CD4-positive, alpha-beta T cell treated with Interferon alpha-2 for 1 hour (primary cell): ENCODE measurements around the gene DEFB112.

Experiments
- DNase-seq, 2 donors: peaks; one replicate each; pipeline ENCODE4 v3.0.0-alpha.2; 2020 to 2022

Gene DEFB112, protein sequence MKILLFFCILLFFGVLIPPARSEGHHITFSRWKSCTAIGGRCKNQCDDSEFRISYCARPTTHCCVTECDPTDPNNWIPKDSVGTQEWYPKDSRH

DNA sequence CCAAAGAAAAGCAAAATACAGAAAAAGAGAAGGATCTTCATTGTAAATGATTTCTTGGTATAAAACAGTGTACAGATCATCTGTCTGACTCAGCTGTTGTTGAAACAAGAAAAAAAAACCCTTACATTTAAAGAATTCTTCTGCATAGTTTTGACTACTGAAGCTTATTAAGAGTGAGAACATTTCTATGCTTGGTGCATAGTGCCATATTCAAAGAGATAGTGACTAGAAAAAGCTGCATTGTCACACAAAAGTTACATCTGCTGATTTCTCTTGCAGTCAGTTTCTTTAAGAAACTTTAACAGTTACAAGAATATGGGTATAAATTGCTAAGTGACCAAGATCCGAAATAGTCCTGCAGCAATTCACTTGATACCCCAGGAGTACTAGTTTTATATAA lies at the start of gene DEFB112:
TSS of gene DEFB112 (minus strand) at position 101 of the 400 bp plus-strand sequence. CDS start at position 41, 60 bp downstream.
- DNase-seq: no peak

GRCh38 chr6:50098641-50098993 lies 48.9 kb upstream of the DEFB112 start:
- no peak for DNase-seq

DNA sequence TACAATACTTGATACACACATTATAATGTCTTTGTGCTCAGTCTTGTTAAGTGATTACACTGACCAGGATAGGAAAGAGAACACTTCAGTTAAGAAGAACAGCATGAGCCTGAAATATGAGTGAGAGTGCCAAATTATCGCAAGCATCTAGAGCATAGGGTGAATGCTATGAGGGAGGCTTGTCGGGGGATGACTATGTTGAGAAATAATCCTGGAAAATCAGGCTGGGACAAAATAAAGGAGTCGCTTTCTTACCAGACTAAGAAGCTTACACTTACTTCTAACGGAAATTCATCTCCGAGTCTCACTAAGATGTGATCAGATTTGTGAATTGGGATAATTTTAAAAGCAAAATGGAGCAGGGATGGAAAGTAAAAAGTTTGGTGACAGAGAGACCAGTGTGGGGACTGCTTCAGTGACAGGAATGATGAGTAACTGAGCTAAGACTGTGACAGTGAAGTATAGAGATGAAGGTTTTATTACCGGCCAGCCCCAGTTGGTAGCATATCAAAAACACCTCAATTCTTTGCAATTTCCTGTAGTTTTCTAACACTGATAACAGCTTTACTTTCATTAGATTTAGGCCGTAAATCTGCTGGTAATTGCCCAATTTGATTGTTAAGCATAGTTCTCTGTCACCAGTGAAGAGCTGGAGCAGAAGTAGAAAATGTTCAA lies 48.4 kb upstream of the DEFB112 start:
- DNase-seq: no peak

- no peak for DNase-seq
Observed at GRCh38 chr6:50096296-50096695, 46.6 kb upstream of the DEFB112 start.

DNA sequence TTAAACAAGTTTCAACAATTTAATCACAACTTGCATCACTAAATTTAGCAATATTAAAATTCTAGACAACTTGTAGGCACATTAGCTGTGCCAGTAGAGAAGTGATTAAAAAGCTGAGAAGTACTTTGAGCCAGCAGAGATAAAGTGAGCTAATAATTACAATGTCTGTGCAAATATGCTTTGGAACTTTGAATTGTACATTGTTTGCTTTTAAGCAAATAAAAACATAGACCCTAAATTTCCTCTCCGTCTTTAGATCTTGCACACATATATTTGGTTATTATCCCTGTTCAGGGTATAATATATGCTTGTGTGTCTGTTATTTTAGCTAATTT lies 44.2 kb upstream of the DEFB112 start:
- DNase-seq: no peak

DNA sequence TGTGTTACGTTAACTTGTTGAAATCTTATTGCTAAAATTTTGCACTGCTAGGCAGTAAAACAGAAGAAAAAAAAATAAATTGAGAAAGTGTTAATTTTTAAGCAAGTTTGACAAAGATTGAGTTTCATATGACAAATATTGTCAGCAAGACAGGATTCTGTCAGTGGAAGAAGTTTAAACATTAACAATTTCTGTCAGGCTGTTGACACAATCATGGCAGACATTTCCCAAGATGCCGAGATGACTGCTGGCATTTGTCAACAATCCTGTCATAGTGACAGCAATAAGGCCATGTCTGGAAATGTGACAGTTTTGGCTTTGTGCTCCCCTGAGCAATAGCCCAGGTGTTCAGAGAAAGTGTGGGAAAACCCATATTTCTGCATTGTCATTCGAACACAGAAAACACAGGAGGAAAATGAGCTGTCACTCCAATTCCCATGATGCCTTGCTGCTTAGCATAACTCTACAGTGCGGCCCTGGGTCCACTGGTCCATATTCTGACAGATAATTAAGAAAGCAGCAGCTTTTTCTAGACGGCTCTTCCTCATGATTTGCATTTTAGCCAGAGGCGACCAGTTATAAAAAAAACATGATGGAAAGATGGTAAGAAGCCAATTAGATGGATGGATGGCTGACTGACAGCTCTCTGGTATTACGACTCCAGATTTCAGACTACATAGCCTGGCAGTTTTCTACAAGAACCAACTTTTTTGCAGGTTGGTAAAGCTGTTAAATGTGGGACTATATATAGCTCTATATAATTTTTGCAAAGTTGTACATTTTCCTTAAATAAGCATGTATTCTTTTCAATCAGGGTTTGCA lies 43.6 kb upstream of the DEFB112 start:
- no peak for DNase-seq

- no peak for DNase-seq
Observed at GRCh38 chr6:50091641-50092040, 41.9 kb upstream of the DEFB112 start.

DNA sequence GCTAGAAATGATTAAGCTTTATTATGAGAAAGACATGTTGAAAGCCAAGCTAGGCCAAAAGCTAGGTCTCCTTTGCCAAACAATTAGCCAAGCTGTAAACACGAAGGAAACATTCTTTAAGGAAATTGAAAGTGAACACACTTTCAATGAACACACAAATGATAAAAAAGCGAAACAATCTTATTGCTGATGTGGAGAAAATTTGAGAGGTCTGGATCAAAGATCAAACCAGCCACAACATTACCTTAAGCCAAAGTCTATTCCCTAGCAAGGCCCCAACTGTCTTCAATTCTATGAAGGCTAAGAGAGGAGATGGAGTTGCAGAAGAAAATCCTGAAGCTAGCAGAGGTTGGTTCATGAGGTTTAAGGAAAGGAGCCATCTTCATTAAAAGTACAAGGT lies 40.2 kb upstream of the DEFB112 start:
- DNase-seq: no peak

- no peak for DNase-seq
Observed at GRCh38 chr6:50087231-50087954, 37.7 kb upstream of the DEFB112 start.

DNA sequence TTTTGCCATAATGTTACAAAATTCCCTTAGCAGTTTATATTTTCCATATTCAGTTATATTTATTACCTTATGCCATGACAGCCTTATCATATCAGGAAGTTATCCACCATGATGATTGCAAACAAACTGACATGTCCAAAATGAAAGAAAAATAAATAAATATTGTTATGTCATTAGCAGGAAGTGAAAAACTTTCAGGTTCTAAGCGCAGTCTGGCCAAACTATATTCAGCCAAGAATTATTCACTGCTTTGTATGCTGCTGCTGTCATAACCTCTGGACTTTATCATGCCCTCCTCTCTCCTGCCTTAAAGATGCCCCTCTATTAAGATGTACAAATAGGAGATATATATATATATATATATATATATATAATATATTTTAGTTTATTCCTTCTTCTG lies 27.7 kb upstream of the DEFB112 start:
- DNase-seq: no peak

DNA sequence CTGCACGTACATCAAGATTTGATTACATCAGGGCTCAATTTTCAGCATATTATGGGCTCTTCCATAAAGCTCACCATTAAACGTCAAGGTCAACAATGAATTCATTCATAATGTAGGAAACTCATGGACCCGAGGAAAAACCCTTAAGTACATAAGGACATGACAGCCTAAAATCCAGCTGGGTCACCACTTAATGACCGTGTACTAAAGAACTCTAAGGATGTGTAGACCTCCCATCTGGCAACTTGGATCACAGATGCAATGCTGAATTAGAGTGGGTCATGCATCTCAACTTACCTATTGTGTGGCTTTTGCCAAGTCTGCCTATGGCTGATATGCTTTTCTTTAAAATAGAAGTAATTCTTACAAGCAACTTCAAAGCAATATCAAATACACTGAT lies 26.7 kb upstream of the DEFB112 start:
- no peak for DNase-seq

- DNase-seq: no peak
Observed at GRCh38 chr6:50071921-50072320, 22.2 kb upstream of the DEFB112 start.

GRCh38 chr6:50070101-50070500 lies 20.4 kb upstream of the DEFB112 start:
- DNase-seq: no peak

DNA sequence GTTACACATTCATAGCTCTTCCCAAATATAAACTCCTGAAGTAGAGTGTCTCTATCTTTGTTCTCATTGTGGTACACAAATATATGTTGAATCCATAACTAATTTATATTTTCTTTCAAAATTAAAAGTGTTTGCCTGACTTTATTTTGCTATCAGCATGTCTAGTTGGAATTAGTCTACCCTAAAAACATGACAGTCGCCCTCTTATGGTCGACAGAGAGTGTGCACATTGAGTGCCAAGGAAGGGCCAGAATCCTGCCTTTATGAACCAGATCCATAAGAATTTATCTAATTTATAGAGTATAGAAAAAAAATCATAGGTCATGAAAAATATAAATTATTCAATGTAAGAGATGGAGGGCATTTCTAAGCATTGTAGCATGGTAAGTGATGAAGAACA lies 12.3 kb upstream of the DEFB112 start:
- DNase-seq: no peak

DNA sequence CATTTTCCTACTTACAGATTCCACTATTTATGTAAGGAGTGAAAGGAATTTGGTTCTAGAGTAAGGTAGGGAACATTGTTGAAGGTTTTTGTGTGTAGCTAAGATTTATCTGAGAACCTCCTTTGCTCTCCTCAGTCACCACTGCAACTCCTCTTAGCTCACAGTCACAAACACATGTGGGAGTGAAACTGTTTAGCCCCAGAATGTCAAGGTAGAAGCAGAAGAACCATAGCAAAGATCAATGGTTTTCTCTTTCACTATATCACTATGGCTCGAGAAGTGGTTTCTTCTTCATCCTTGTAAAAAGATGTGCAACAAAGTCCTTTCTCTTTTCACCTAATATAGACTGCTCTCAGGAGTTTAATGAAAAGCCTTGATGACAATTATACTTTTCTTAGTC lies 6.5 kb upstream of the DEFB112 start:
- DNase-seq: no peak

DNA sequence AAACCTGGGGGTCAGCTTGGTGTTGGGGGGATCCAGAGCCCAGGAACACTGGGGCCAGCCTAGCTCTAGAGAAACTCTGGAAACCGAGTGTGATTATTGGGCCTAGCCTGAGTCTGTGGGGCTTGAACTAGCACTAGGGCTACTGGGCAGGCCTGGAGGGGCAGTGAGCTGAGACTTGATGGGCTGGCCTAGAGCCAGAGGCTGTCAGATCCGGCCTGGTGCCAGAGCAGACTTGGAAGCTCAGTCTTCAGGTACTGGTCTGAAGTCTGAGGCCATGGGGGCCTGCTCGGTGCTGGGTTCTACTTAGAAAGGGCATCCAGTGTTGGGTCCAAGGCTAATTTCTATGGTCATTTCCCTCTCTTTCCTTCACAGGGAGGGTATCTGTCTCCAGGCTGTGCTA lies 2.7 kb downstream of the DEFB112 start:
- no peak for DNase-seq

DNA sequence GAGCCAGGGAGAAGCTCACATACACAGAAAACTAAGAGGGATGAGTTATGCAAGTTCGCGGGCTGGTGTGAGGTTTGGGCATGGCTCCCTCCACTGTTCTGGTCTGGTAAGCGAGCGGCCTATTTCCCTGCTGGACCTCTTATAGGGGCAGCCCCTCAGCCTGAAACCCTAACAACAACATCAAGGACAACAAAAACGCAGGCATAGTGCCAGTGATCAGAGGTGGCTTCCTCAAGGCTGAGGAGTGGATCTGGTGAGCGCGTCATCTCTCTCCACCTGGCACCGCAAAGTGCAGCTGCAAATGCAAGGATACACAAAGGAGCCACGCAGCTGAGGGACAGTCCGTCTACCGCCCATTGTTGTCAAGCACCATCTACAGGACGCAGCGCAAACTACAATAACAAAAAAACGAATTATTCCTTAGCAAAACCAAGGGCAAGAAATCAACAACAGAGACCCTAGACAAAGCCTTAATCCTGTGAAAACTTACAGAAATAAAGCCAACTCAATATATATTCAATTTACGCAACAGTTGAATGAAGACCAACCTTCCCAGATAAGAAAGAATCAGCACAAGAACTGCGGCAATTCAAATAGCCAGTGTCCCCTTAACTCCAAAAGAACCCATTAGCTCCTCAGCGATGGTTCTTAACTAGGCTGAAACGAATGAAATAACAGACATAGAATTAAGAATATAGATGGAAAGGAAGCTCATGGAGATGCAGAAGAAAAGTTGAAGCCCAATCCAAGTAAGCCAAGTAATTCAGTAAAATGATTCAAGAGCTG lies 18.8 kb downstream of the DEFB112 start:
- no peak for DNase-seq

DNA sequence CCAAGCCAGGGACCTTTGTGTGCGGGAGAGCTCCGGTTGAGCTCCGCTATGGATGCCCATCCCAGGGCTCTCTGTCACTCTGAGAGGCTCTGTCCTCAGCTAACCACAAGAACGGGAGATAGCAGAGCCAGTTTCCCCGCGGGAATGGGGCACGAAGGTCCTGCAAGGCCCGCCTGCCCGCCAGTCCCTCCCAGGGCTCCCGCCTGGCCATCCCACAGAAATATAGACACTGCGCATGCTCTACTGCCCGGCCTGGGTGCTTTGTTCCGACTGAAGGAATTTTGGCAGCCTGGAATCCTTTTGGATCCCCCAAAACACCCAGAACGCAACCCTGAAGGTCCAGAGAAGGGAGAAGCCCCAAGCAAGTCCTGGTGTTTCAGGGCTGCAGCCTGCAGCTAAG lies 19.4 kb downstream of the DEFB112 start:
- DNase-seq: no peak

DNA sequence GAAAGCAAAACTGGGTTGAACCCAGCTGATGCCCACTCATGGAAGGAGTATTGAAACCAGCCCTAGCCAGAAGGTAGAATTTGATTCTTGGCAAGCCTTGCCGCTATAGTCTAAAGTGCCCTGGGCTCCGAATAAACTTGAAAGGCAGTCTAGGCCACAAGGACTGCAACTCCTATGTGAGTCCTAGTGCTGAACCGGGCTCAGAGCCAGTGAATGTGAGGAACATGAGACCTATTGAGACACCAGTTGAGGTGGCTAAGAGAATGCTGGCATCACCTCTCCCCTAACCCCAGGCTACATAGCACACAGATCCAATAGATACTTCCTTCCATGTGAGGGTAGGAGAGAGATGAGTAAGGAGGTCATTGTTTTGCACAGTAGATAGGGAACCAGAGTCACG lies 24.5 kb downstream of the DEFB112 start:
- no peak for DNase-seq

GRCh38 chr6:50021894-50022293 lies 27.8 kb downstream of the DEFB112 start, which contains the start of gene DEFB110:
Gene DEFB110 (minus strand): TSS chr6:50021994. CDS start chr6:50021935, 59 bp downstream.
- no peak for DNase-seq

- no peak for DNase-seq
Observed at GRCh38 chr6:50007819-50008218, 41.9 kb downstream of the DEFB112 start.

DNA sequence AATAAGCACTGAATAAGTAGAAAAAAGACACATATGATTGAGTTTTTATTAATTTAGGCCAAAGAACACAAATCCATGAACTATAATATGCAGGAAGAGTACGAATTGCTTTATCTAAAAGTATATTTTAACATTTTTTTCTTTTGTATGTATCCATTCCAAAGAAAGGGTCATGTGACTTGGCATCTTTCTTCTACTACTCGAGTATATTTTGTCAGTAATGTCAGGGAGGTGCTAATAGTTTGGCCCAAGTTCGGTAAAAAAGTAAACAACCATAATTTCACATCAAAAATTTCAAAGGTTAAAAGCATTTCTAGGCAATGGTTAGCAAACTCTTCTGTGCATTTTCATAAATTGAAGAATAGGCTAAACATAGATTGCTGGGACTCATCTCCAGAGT lies 46.6 kb downstream of the DEFB112 start:
- DNase-seq: no peak

- DNase-seq: no peak
Observed at GRCh38 chr6:49995278-49995677, 54.5 kb downstream of the DEFB112 start.
